ENCODE measurements around the gene TUBA3E.
"Not testable (repeated sequence)": the region's sequence is repeated elsewhere in the genome, so short reads cannot be mapped to it uniquely, and the experiment has no call there.

The TUBA3E gene

DNA sequence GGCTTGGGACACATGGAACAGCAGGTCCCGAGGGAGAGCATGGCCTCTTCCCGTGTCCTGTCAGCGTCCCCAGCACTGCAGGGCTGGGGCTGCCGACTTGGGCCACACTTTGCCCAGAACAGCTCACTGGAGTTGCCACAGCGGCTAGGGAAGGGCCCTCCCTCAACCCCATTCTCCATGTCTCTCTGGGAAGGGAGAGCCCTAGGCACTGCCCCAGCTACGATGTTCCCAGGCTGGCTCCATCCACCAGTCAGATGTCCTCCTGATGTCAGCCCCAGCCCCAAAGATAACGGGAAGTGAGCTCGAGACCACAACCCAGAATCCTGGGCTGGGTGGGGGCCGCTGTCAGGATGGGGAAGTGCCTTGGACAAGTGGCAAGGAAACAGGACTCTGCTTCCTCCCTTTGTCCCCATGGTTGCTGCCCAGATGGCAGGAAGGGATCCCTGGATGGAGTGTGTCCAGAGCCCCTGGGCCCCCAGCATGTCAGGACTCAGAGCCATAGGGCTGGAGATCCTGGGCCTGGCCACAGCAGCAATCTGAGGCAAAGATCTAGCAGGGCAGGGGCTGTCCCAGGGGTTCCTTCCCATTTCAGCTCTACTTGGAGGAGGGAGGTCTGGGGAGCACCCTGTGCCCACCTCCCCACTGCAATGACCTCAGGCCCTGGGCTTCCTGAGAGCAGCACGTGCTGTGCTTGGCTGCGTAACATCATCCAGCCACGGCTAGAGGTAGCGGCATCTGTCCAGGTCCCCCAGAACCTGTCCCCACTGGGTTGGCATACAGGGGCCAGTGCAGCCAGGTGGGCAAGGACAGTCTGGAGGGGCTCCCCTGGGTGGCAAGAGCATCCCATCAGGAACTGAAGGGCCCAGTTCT is 55.6 kb downstream of the TUBA3E start:
- not testable (repeated sequence) for DNase-seq
